ENCODE measurements around the gene BTAF1. TPM values are rescaled to one million over a fixed set of nuclear protein-coding genes. Genes with fewer than 3 reads are reported as not detected.

Gene BTAF1
- total RNA-seq, 3 donors from 2014 or later = 25.7 to 34.4 (median 27.0) TPM

GRCh38 chr10:91901784-91902677 is 21.5 kb upstream of the BTAF1 start:
- peak; percentile 99 for ATAC-seq

GRCh38 chr10:91907033-91907594 is 16.5 kb upstream of the BTAF1 start:
- Histone ChIP-seq H3K9me3 (no peaks in the 10 kb centered on the region), H3K36me3 (ENCODE audit: low read depth) (no peaks in the 10 kb centered on the region), H3K4me3 (no peak overlapping the region), H3K4me1 (ENCODE audit: low read depth) (peaks cover 13% of the 10 kb centered on the region)
- TF ChIP-seq CTCF (IDR thresholded peaks at IDR 0.05) = no peak
- intact Hi-C loops (cut with DNase I, micrococcal nuclease) = no loop called here
- ATAC-seq (no peak), DNase-seq (no peak)

More at GRCh38 chr10:91901784-91902677, 21.5 kb upstream of the BTAF1 start:
- intact Hi-C loops (cut with DNase I, micrococcal nuclease) = no loop called here
- DNase-seq = no peak
- Histone ChIP-seq H3K4me1 (ENCODE audit: low read depth) (no peaks in the 10 kb centered on the region), H3K36me3 (ENCODE audit: low read depth) (no peaks in the 10 kb centered on the region), H3K4me3 (no peak overlapping the region), H3K9me3 (no peaks in the 10 kb centered on the region)
- TF ChIP-seq CTCF (IDR thresholded peaks at IDR 0.05) = no peak

- TF ChIP-seq CTCF (IDR thresholded peaks at IDR 0.05) = no peak
- Histone ChIP-seq H3K4me1 (ENCODE audit: low read depth) (peaks cover 13% of the 10 kb centered on the region), H3K9me3 (no peaks in the 10 kb centered on the region), H3K4me3 (peak overlapping the region; percentile 64), H3K36me3 (ENCODE audit: low read depth) (no peaks in the 10 kb centered on the region)
- intact Hi-C loops (cut with DNase I, micrococcal nuclease) = no loop called here
- DNase-seq (no peak), ATAC-seq (peak; percentile 39)
Observed at GRCh38 chr10:91907914-91908336, 15.6 kb upstream of the BTAF1 start.

GRCh38 chr10:91908337-91909116 is 15.0 kb upstream of the BTAF1 start:
- peaks cover 13% of the 10 kb centered on the region for H3K4me1 ChIP-seq (ENCODE audit: low read depth)
- no peaks in the 10 kb centered on the region for H3K9me3 ChIP-seq
- no peaks in the 10 kb centered on the region for H3K36me3 ChIP-seq (ENCODE audit: low read depth)
- peak; percentile 97 for ATAC-seq
- TF ChIP-seq CTCF (IDR thresholded peaks at IDR 0.05) = no peak
- peak overlapping the region; percentile 64 for H3K4me3 ChIP-seq
- intact Hi-C loops (cut with DNase I, micrococcal nuclease) = no loop called here
- peak; percentile 78 to 87 (median 85) for DNase-seq

GRCh38 chr10:91909117-91909677 is 14.4 kb upstream of the BTAF1 start, which contains the start of gene FGFBP3:
Gene FGFBP3 (minus strand): TSS chr10:91909486. CDS start chr10:91908969, 517 bp downstream.
- peak within 1 kb of the TSS; percentile 64 for H3K4me3 ChIP-seq
- DNase-seq (peak in 1 of 3 donors; percentile 55), ATAC-seq (peak; percentile 17)
- no peaks in the 10 kb centered on the region for H3K9me3 ChIP-seq
- intact Hi-C loops (cut with DNase I, micrococcal nuclease) = no loop called here
- TF ChIP-seq CTCF (IDR thresholded peaks at IDR 0.05) = no peak
- H3K36me3 ChIP-seq (ENCODE audit: low read depth) = no peaks in the 10 kb centered on the region
- H3K4me1 ChIP-seq (ENCODE audit: low read depth) = peaks cover 13% of the 10 kb centered on the region
